Epithelial cell of esophagus (primary cell): ENCODE data around the gene ARHGEF39.
A peak's percentile ranks its signal among the peaks of the same experiment; 100 is the strongest.

Experiments used
- DNase-seq: peaks from one replicate; pipeline ENCODE4 v3.0.0; 2010; ENCODE audit warnings: low read depth
- H3K4me3 ChIP-seq: 2 replicates; pipeline ENCODE4 v1.5.1; 2011; ENCODE audit warnings: mild to moderate bottlenecking, low read length, control low read depth
- TF ChIP-seq, protein P1 (sequence below): IDR thresholded peaks from 2 replicates; pipeline ENCODE4 v1.5.1; 2011; ENCODE audit warnings: low read depth, mild to moderate bottlenecking, low read length, control low read depth, inconsistent platforms; ENCODE audit not compliant: insufficient read depth; ENCODE audit errors: missing control alignments

The ARHGEF39 gene

DNA sequence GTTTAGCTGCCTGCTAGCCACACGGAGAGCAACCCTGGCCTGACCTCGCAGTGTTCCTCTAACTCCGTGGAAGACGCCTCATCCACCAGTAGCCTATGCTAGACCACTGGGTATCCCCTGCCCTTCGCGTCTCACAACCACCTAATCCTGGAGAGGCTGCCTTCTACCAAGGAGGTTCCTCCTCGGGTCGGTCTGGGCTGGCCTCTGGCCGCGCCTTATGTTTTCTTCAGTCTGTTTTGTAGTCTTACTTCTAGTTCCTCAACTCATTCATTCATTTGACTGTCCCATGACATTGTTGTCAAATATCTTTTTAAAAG lies 26.3 kb upstream of the ARHGEF39 start:
- DNase-seq, result no peak
- TF ChIP-seq, protein P1, sequence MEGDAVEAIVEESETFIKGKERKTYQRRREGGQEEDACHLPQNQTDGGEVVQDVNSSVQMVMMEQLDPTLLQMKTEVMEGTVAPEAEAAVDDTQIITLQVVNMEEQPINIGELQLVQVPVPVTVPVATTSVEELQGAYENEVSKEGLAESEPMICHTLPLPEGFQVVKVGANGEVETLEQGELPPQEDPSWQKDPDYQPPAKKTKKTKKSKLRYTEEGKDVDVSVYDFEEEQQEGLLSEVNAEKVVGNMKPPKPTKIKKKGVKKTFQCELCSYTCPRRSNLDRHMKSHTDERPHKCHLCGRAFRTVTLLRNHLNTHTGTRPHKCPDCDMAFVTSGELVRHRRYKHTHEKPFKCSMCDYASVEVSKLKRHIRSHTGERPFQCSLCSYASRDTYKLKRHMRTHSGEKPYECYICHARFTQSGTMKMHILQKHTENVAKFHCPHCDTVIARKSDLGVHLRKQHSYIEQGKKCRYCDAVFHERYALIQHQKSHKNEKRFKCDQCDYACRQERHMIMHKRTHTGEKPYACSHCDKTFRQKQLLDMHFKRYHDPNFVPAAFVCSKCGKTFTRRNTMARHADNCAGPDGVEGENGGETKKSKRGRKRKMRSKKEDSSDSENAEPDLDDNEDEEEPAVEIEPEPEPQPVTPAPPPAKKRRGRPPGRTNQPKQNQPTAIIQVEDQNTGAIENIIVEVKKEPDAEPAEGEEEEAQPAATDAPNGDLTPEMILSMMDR, result no peak
- peak overlapping the region; percentile 58 for H3K4me3 ChIP-seq

DNA sequence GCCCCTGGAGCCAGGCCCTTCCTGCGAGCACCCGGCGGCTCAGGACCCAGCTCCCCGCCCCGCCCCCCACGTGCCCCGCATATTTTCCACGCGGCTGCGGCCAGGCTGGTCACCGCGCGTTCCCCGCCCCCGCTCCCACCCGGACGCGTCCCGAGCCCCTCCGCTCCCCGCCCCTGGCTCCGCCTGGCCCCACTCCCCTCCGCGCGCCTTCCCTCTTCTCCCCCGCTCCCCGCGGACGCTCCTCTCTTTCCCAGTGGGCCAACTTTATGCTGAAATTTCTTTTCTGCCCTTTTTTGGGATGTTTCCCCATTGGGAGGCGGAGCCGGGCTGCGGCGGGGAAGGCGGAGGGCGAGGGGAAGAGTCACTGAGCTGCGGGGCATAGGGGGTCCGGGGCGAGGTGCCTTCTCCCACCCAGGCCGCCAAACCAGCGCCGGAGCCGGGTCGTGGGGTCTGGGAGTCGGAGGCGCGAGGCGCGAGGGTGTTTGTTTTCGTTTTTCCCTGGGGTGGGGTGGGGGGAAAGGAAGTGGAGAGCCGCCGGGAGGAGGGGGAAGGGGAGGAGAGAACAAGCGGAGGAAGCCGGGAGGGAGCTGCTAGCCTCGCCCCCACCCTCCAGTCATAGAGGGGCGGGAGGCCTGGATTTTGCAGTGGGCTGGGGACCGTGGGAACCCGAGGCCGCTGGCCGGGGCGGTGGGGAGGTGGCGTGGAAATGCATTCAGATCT lies 25.8 kb upstream of the ARHGEF39 start:
- peak overlapping the region; percentile 58 for H3K4me3 ChIP-seq
- TF ChIP-seq, protein P1, result no peak
- DNase-seq, result no peak

GRCh38 chr9:35690294-35690613 lies 25.3 kb upstream of the ARHGEF39 start:
- no peak for DNase-seq
- peak overlapping the region; percentile 58 for H3K4me3 ChIP-seq
- TF ChIP-seq, protein P1, result no peak

- TF ChIP-seq, protein P1, result no peak
- H3K4me3 ChIP-seq, result peak within 1 kb of the TSS; percentile 58
- DNase-seq, result peak; percentile 40
Observed at GRCh38 chr9:35689542-35690293, 24.7 kb upstream of the ARHGEF39 start, which contains the start of gene TPM2. TSS of gene TPM2 (minus strand) at chr9:35689925. CDS start at chr9:35689817, 108 bp downstream.

DNA sequence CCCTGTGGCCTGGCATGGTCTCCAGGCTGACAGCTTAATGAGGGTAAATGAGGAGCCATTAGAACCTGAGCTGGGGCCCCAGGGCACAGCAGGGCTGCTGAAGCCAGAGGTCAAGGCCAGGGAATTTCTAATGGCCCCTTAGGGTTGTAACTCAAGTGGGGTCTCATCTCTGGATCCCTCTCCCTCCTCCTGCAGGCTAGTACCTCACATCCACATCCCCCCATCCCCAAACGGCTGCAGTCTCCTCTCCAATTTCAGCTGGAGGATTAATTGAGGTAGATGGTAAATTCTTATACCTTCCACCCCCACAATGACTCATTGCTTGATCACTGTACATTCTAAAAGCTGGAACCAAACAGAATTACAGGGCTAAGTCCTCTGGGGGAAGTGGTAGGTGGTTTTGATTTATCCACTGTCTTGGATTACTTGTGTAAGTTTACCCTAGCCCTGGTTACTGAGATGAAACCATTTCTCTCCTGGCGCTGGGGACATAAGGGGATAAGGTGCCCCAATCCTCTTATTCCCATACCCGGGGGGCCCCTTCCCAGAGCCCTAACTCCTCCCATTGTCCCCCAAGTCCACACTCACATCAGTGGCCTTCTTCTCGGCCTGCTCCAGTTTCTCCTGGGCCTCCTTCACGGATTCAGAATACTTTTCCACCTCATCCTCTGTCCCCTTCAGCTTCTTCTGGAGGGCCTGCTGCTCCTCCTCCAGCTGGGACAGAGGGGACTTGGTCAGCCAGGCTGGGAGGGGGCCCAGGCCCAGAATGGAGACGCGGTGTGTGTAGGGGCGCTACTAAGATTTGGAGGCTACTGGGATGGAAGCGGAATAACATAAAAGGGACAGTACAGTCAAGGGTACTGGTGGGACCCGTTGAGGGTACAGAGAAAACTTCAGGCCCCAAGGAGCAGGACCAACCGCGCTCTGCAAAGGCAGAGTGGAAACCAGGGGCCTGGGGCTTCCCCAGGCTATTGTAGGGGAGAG lies 23.9 kb upstream of the ARHGEF39 start:
- DNase-seq, result peak; percentile 82
- TF ChIP-seq, protein P1, result no peak
- H3K4me3 ChIP-seq, result peak overlapping the region; percentile 58

GRCh38 chr9:35687972-35688557 lies 23.1 kb upstream of the ARHGEF39 start:
- TF ChIP-seq, protein P1, result no peak
- no peak for DNase-seq
- H3K4me3 ChIP-seq, result peak overlapping the region; percentile 6
